Measurements from ENCODE around the gene WFS1. TPM values are rescaled to one million over a fixed set of nuclear protein-coding genes. Genes with fewer than 3 reads are reported as not detected.

WFS1 gene
- total RNA-seq, 1 donor from 2014 or later = 26.0 TPM

- Histone ChIP-seq H3K27me3 (ENCODE audit: control insufficient read depth, insufficient read depth, low read length) (peaks cover 4% of the 10 kb centered on the region), H3K36me3 (ENCODE audit: control insufficient read depth, insufficient read depth, low read length) (no peaks in the 10 kb centered on the region), H3K4me3 (ENCODE audit: low read depth, low read length) (no peak overlapping the region)
- TF ChIP-seq CTCF (IDR thresholded peaks at IDR 0.05; ENCODE audit: insufficient read depth, low read length, poor library complexity, severe bottlenecking) = no peak
- DNase-seq (ENCODE audit: low read depth) = no peak
Measured at GRCh38 chr4:6233929-6234328, 35.7 kb upstream of the WFS1 start.

DNA sequence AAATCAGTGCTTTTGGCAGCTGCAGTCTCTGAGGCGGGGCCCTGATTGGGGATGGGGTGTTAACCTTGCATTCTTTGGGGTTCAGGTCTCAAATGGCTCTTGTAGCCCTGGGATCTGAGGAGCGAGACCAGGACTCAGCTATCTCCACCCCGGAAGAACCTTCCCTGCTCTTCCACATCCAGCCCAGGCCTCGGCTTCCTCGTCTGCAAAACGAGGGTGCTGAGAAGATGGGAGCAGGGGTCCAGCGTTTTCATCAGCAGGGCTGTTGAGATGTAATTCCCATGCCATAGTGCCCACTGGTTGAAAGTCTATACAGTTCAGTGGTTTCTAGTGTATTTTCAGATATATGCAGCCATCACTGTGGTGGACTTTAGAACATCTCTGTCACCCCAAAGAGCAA lies 34.6 kb upstream of the WFS1 start:
- TF ChIP-seq CTCF (IDR thresholded peaks at IDR 0.05; ENCODE audit: insufficient read depth, low read length, poor library complexity, severe bottlenecking) = no peak
- no peak for DNase-seq (ENCODE audit: low read depth)
- Histone ChIP-seq H3K36me3 (ENCODE audit: control insufficient read depth, insufficient read depth, low read length) (no peaks in the 10 kb centered on the region), H3K27me3 (ENCODE audit: control insufficient read depth, insufficient read depth, low read length) (peaks cover 4% of the 10 kb centered on the region), H3K4me3 (ENCODE audit: low read depth, low read length) (no peak overlapping the region)

DNA sequence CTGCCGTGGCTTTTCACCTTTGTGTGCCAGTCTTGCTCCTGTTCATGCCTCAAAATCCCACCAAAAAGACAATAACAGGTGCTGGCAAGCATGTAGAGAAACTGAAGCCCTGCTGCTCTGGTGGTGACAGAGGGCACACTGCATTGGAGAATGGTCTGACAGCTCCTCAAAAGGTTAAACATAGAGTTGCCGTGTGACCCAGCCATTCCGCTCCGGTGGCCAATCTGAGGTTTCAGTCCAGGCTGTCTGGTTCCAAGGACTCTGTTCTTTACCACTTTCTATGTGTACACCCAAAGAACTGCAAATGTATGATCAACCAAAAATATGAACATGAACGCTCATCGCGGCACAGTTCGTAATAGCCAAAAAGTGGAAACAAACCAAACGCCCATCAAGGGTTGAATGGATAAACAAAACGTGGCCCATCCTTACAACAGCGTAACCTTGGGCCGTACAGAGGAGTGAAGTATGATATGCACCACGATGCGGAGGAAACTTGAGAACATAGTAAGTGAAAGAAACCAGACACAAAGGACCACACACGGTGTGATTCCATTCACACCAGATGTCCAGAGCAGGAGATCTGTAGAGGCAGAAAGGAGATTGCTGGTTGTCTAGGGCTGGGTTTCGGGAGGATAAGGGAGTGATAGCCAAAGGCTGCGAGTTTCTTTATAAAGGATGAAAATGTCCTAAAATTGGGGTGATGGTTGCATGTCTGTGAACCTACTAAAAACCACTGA lies 33.6 kb upstream of the WFS1 start:
- Histone ChIP-seq H3K36me3 (ENCODE audit: control insufficient read depth, insufficient read depth, low read length) (no peaks in the 10 kb centered on the region), H3K4me3 (ENCODE audit: low read depth, low read length) (no peak overlapping the region), H3K27me3 (ENCODE audit: control insufficient read depth, insufficient read depth, low read length) (peaks cover 4% of the 10 kb centered on the region)
- no peak for TF ChIP-seq CTCF (IDR thresholded peaks at IDR 0.05; ENCODE audit: insufficient read depth, low read length, poor library complexity, severe bottlenecking)
- DNase-seq (ENCODE audit: low read depth) = no peak

GRCh38 chr4:6236816-6237390 lies 32.7 kb upstream of the WFS1 start:
- no peak overlapping the region for H3K4me3 ChIP-seq (ENCODE audit: low read depth, low read length)
- TF ChIP-seq CTCF (IDR thresholded peaks at IDR 0.05; ENCODE audit: insufficient read depth, low read length, poor library complexity, severe bottlenecking) = no peak
- H3K36me3 ChIP-seq (ENCODE audit: control insufficient read depth, insufficient read depth, low read length) = no peaks in the 10 kb centered on the region
- no peak for DNase-seq (ENCODE audit: low read depth)
- H3K27me3 ChIP-seq (ENCODE audit: control insufficient read depth, insufficient read depth, low read length) = peaks cover 4% of the 10 kb centered on the region

- no peak overlapping the region for H3K4me3 ChIP-seq (ENCODE audit: low read depth, low read length)
- no peak for TF ChIP-seq CTCF (IDR thresholded peaks at IDR 0.05; ENCODE audit: insufficient read depth, low read length, poor library complexity, severe bottlenecking)
- peaks cover 4% of the 10 kb centered on the region for H3K27me3 ChIP-seq (ENCODE audit: control insufficient read depth, insufficient read depth, low read length)
- no peak for DNase-seq (ENCODE audit: low read depth)
- H3K36me3 ChIP-seq (ENCODE audit: control insufficient read depth, insufficient read depth, low read length) = no peaks in the 10 kb centered on the region
Measured at GRCh38 chr4:6239486-6239885, 30.2 kb upstream of the WFS1 start.

DNA sequence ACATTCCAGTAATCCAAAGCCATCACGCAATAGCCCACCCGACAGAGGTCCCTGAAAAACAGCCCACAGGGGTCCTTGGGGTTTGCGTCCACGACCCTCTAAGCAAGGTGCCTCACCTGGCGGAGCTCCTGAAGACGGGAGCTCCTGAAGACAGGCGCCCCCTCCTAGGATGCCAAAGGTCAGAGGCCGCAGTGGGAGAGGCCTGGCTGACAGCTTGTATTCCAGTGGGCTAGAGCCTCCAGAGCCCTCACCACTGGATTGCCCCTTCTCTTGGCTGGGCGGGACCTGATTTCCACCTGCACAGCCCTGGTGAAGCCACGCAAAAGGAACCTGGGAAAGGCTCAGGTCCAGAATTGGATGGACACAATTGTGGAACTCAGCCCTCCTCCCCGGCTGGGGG lies 29.7 kb upstream of the WFS1 start:
- no peak for DNase-seq (ENCODE audit: low read depth)
- Histone ChIP-seq H3K27me3 (ENCODE audit: control insufficient read depth, insufficient read depth, low read length) (peaks cover 4% of the 10 kb centered on the region), H3K4me3 (ENCODE audit: low read depth, low read length) (no peak overlapping the region), H3K36me3 (ENCODE audit: control insufficient read depth, insufficient read depth, low read length) (no peaks in the 10 kb centered on the region)
- TF ChIP-seq CTCF (IDR thresholded peaks at IDR 0.05; ENCODE audit: insufficient read depth, low read length, poor library complexity, severe bottlenecking) = no peak
